HG03520 (cell line): ENCODE data around the gene SYVN1.
"Not testable (repeated sequence)": the region's sequence is repeated elsewhere in the genome, so short reads cannot be mapped to it uniquely, and the experiment has no call there.

Experiments
- ATAC-seq: cut with Tn5 transposase; IDR thresholded peaks from one replicate; pipeline ENCODE4 v1.9.1; 2021; ENCODE audit warnings: mild to moderate bottlenecking, moderate library complexity; ENCODE audit not compliant: unreplicated experiment

SYVN1 gene

DNA sequence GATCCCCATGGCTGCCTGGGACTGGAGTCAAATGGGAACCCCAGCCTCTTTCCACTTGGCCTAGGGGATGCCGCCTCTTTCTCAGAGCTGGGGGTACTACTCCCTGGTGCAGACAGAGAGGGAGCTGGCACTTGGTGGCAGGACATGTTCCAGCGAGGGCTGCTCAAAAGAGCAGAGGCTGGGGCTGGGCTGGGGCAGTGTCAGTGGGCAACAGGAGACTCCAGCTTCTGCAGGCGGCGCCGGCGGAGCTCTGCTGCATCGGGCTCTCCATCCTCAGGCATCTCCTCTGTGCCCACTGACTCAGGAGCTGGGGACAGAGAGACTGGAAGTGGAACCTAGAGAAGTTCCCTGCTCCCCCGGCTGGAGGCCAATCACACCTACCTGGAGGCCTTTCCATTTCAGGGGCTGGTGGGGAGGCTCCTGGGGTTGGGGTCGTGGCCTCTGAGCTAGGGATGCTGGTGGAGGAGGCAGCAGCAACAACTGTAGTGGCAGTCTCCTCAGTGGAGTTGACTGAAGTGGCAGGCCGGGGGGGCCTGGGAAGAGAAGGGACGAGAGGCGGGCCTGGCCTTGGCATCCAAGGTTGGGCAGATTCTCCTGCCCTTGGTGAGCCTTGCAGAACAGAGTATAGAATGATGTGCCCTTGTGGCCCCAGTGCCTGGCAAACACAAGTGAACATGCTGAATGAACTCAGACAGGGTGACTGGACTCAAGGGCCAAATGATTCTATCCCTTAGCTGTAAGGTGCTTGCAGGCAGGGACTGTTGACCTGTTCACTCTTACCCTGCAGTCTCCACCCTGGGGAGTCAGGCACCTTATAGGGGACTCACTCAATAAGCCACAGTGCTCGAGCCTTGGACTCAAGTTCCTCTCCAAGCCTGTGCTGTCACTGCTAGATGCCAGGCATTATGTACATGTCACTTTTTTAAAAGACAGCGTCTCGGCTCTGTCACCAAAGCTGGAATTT, 5.9 kb downstream of the SYVN1 start:
- no peak for ATAC-seq

DNA sequence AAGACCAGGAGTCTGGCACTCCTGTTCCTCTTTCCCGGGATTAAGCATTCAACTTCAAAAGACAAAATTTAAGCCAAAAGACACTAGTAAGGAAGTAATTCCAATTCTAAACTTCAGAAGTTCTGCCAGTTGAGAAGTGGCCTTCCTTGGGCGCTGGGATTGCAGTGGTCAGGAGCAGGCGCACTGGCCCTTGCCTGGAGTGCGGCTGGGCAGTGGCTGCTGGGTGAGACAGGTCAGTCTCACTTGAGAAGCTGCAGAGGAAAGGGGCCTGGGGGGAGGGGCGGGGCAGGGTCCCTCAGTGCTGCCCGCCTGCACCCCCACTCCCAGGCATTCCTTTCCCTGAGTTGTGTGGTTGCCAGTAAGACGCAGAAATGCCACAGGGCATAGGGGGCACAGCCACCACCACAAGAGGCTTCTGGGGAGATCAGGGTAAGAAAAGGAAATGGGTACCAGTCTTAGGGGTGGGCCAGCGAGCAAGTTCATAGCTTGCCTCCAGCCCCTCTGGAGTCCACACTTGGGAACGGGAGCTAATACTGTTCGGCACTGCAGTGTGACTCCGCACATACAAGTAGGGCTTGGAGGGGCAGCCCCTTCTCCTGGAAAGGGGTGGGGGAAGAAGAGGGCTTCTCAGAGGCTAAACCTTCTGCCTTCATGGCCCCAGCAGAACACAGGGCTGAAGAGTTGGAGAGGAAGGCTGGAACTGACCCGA, 6.7 kb downstream of the SYVN1 start:
- ATAC-seq = no peak

DNA sequence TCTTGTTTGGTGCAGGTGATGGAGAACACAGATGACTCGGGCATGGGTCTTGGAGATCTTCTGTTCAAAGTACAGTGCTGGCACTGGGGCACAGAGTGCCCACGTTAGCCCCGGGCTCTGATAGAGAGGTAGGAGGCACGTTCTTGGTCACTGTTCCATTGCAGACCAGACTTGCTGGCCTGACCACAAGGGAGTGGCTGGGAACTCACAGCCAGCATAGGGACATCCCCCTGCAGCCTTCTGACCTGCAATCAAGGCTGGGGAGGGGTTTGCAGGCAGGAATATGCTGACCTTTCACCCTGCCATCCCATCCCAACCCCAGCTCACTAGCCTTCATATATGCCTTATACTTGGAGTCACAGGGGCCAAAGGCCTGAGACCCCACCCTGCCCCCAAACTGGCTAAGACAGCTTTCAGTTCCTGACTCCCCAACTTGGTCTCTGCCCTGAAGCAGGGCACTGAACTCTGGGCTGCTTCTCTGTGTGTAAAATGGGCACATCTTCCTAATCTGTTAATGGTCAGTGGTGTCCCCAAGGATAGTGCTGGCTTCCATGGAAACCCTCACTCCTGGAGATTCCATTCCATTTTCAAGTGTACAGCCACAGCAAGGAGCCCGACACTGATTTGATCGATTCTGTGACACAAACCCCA, 7.6 kb downstream of the SYVN1 start:
- no peak for ATAC-seq

DNA sequence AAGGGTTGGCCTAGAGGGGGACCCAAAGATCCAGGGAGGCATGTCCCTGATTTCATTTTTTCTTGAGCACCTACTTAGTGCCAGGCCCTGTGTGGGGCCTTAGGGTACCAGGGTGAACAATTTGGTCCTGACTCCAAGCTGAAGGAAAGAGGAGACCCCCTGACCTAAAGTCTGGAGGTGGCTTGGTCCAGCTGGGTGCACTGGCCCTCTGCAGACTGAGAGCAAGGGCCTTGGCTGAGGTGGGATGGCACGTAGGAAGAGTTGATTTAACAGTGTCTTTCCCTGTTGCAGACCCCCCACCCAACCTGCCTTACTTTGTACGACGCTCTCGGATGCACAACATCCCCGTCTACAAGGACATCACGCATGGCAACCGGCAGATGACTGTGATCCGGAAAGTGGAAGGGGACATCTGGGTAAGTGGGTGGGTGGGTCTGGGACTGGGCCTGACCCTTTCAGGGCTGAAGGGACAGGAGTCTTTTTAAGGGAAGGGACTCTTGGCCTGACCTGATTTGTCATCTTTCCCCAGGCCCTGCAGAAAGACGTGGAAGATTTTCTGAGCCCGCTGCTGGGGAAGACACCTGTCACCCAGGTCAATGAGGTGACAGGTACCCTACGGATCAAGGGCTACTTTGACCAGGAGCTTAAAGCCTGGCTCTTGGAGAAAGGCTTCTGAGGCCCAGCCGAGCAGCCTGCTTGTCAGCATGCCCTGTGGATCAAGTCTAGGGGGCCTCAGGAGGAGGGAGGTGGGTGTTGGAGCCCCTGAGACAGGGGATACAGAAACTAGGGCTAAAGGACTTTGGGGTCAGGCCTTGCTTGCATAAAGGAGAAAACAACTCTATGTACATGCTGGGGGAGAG, 8.9 kb downstream of the SYVN1 start:
- no peak for ATAC-seq

DNA sequence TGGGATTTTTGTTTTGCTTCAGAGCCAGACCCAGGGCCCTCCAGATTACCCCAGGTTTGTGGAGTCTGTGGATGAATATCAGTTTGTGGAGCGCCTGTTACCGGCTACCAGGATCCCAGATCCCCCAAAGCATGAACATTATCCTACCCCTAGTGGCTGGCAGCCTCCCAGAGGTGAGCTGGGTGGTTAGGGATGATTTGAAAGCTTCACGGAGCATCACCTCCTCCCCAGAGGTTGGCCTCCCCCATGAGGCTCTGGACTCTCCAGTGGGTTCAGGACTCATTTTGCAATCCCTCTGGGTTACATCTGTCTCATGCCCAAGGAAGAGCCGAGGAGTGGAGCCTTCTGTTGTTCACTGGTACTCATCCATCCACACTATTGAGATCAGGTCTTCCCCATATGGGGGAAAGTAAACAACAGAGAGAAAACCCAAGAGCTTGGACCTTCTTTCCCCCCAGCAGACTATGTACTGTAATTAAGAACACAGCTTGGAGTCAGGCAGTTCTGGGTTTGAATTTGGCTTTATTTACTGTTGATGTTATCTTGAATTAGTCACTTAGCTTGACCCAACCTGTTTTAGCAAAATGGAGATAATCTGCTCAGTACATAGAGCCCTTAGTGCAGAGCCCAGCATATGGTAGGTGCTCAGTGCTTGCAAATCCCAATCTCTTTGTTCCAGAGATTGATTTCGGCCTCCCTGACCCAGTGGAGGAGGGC, 9.7 kb downstream of the SYVN1 start:
- no peak for ATAC-seq

DNA sequence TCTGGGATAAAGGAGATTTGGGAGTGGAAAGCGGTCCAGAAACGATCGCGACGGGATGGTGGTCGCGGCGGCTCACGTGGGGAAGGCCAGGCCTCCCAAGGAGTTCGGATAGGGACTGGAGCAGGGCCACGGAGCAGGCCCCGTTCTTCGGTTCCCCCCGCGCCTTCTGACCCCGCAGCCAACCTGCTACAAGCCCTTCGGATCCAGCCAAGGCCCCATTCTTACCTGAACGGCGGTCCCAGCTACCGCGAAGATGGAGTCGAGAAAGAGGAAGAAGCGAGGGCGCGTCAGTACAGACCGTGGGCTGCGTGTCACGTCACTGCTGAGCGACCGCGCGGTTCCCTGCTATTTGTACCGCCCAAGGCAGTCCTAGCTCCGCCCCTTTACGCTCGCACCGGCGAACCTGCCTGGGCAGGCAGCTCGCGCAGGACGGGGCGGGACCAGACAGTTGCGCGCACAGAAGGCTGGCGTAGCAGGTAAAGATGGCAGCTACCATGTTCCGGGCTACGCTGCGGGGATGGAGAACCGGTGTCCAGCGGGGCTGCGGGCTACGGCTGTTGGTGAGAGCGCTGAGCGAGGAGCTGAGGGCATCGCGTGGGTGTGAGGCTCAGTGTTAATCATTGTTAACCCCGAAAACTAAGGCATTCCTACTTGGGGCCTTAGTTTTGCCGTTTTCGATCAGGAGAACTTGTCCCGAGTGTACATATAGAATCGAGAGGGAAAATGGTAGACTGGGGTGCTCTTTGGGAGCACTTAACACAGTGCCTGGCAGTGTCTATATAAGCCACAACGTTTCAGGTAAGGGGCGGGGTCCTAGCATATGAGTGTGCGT, 12.2 kb downstream of the SYVN1 start, which contains the start of the genes FAU and MRPL49:
Gene FAU (minus strand): TSS at position 270 of the 832 bp plus-strand sequence. CDS start 321 bp downstream, outside the sequence.
Gene MRPL49 (plus strand): TSS at position 457 of the 832 bp plus-strand sequence. CDS start 26 bp downstream, at position 483.
- ATAC-seq = peak; percentile 64

DNA sequence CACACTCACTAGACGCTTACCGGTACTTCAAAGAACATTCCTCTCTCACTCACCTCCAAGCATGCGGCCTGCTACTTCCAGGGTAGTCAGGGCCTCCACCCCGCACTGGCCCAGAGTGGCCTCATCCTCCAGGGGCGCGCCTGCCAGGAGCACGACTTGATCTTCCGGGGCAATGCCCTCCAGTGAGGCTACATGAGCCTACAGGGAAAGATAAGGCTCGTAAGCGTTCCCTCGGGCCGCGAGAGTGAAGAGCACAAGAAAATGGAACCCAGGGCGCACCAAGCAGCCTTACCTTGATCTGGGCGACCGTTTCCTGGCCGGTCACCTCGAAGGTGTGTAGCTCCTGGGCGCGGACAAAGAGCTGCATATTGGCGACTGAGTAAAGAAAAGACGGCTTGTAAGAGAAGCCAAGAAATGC, 12.9 kb downstream of the SYVN1 start:
- no peak for ATAC-seq

DNA sequence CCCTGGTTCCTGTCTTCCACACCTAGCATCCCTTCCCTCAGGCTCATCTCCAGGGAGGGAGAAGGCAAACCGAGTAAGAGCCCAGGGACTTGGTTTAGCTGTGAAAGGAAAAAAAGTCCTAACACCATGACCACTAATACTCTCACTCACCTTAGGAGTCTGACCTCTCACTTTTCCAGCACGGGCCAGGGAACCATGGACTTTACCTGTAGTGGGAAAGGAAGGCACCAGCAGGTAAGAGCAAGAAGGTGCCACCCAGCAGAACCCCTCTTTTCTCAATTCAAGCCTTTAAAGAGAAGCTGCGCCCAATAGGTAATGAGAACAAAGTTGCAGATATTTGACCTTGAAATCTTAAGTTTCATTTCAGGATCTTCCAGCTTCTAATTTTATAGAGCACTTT, 13.5 kb downstream of the SYVN1 start:
- no peak for ATAC-seq

DNA sequence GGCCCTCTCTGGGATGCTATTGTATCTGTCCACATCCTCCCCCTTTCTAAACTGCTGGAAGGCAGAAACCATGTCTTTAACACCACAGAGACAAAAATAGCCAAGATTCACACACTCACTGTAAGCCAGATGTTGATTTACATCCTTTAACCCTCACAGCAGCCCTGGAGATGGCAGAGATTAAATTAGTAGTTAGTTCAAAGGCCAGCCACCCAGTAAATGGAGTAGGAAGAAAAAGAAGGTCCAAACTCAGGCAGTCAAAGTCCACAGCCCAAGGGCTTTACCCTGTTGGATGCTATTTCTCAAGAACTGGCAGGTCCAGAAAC, 14.7 kb downstream of the SYVN1 start:
- ATAC-seq = no peak

DNA sequence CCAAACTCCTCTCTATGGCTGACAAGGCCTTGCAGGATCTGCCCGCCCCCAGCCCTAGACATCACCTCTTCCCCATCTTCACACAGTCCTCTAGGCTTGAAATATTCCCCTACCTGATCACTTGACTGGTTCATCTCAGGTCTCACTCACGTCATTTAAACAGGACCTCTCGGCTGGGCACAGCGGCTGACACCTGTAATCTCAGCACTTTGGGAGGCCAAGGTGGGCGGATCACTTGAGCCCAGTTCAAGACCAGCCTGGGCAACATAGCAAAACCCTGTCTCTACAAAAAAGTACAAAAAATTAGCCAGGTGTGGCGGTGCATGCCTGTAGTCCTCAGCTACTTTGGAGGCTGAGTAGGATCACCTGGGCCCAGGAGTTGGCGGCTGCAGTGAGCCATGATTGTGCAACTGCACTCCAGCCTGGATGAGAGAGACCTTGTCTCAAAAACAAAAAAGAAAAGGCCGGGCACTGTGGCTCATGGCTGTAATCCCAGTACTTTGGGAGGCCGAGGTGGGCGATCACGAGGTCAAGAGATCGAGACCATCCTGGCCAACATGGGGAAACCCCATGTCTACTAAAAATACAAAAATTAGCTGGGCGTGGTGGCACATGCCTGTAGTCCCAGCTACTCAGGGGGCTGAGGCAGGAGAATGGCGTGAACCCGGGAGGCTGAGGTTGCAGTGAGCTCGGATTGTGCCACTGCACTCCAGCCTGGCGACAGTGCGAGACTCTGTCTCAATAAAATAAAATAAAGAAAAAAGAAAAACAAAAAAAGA, 15.2 kb downstream of the SYVN1 start:
- not testable (repeated sequence) for ATAC-seq

DNA sequence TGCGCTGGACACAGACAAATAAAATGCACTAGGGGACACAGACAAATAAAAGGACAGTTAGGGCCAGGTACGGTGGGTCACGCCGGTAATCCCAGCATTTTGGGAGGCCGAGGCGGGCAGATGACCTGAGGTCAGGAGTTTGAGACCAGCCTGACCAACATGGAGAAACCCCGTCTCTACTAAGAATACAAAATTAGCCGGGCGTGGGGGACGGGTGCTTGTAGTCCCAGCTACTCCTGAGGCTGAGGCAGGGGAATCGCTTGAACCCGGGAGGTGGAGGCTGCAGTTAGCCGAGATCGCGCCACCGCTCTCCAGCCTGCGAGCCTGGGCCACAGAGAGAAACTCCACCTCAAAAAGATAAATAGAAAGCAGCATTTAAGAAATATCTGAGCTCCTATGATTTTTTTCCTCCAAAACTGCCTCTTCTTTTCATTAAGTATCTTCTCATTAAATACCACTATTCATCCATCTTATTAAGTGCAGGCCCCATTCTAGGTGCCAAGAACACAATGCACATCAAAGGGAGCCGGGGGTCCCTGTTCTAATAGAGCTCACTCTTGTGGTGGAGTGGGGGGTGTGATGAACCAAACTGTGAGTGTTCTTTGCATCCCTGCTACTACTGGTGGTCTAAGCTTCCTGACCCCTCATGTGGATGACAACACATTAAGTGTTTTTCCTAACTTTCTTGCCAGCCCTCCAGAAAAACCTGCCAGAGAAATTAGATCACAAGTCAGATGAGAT, 16.1 kb downstream of the SYVN1 start:
- no peak for ATAC-seq

DNA sequence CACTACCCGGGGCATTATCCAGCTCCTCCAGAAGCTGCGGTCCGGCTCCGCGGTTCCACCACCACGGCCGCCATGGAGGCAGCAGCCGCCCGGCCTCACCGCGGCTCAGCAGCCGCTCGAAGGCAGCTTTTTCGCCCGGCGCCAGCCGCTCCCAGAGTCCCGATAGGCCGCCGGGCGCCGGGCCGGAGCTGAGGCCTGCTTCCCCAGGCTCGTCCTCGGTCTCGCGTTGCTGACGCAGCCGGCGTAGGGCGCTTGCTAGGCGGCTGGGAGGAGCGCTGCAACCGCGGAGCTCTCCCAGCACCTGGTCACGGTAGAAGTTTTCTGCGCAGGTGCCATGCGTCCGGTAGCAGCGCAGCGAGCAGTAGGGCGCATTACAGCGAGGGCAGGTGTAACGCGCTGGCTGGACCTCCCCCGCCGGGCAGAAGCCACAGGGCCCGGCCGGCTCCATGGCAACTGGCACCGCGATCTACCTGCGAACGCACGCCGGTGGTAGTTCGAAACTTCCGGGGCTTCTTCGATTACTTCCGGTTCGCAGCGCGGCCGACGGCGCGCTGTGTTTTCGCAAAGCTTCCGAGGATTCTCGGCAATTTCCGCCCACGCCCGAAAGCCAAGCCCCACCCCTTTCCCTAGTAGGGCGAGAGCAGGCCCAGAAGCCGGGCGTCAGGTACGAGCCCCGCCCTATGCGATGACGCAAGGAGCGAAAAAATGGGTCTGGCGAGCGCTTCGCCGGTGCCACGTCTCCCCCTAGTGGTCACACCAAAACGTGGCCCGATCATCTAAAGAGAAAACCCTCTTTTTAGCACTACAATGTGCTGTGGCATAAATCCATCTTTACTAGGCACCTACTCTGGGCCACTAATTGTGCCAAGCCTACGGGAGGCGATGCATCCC, 16.9 kb downstream of the SYVN1 start, which contains the start of gene ZNHIT2:
Gene ZNHIT2 (minus strand): TSS at position 496 of the 891 bp plus-strand sequence. CDS start 48 bp downstream, at position 448.
- ATAC-seq = peak; percentile 49

DNA sequence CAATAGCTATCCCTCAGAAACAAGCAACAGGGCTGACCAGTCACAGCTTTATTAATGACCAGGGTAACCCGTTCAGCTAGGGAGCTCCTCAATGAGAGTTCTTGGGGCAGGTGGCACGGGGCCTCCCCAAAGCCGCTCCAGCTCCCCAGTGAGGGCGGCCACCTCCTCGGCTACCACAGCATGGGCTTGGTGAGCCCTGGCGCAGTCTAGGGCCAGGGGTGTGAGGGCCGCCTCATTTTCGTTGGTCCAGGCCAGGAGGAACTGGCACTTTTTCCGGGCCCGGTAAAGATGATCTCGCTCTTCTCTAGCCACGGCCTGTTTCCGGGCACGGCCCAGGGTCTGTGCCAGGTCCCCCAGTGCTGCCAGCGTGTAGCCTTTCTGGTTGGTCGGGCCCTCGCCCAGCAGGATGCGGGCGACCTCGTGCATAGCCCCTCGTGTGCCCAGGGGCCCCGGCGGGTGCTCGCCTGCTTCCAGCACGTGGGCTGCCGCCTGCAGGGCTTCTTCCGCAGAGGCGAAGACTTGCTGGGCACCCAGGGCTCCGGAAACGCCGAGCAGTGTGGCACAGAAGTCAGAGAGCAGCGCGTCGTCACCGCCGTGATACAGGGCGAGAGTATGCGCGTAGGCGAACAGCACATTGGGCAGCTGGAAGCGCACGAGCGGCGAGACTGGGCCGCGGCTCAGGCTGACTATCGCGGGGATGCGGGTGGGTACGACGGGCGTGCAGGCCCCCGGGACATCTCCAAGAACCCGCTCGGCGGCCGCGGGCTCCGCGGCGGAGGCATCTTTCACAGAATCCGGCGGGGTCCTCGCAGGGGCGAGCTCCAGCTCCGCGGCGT, 17.7 kb downstream of the SYVN1 start:
- no peak for ATAC-seq

DNA sequence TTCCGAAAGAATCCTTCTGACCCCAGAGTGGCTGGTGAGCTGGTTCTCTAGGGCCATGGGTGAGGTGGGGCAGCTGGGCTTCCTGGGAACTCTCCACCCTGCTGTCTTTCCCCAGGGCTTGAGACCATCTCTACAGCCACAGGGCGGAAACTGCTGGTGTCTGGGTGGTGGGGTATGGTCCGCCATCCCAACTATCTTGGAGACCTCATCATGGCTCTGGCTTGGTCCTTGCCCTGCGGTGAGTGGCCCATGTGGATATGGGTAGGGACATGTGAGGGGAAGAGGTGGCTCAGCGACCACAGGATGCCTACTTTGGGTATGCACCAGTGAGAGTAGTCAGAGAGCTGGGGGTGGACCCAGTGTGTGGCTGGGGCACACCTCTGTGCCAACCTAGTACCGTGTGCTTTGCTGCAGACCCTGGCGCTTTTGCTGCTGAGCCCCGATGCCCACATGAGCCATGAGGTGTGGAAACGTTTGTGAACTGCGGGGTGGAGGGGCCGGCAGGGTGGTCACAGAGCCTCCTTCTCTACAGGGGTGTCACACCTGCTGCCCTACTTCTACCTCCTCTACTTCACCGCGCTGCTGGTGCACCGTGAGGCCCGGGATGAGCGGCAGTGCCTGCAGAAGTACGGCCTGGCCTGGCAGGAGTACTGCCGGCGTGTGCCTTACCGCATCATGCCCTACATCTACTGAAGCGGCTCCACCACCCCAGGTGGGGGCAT, 18.8 kb downstream of the SYVN1 start:
- no peak for ATAC-seq
